HG03575 (cell line): ENCODE results near the gene KCNA2.

ENCODE experiments used
- ATAC-seq: cut with Tn5 transposase; IDR thresholded peaks from one replicate; pipeline ENCODE4 v1.9.1; 2021; ENCODE audit not compliant: unreplicated experiment, insufficient number of reproducible peaks, low FRiP score; ENCODE audit errors: extremely low read depth

KCNA2 gene

GRCh38 chr1:110549831-110550230 is 56.3 kb downstream of the KCNA2 start:
- no peak for ATAC-seq

GRCh38 chr1:110548381-110548780 is 57.8 kb downstream of the KCNA2 start:
- ATAC-seq, result no peak

- ATAC-seq, result no peak
Observed at GRCh38 chr1:110547017-110547416, 59.1 kb downstream of the KCNA2 start.

DNA sequence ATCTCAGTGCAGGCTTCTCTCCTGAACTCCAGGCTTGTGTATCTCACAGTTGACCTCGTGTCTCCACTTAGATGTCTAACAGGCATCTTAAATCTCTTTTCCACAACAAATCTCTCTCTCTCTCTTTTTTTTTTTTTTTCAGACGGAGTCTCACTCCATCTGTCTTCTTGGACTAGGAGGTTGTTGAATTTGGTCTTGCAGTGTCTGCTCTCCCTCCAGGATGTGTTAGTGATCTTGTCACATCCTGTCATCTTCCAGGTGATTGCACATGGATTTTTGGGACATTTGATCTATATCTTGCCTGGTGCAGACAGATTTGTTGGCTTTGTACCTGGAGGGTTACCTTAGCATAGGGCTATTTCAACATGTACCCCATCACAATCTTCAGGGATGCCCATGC is 60.7 kb downstream of the KCNA2 start:
- no peak for ATAC-seq

- no peak for ATAC-seq
Observed at GRCh38 chr1:110544753-110545152, 61.4 kb downstream of the KCNA2 start.
